GM12878 (cell line): ENCODE data around the gene GPR155.

Source experiments
- ATF3 ChIP-seq: IDR thresholded peaks from 2 replicates; pipeline ENCODE4 v1.6.1; 2011; ENCODE audit warnings: low read depth, mild to moderate bottlenecking, low read length, moderate library complexity, borderline replicate concordance; ENCODE audit errors: extremely low read depth
- CBFB ChIP-seq: IDR thresholded peaks from 2 replicates; pipeline ENCODE4 v1.6.1; 2016; ENCODE audit warnings: antibody characterized with exemption, low read depth
- CHD2 ChIP-seq: IDR thresholded peaks from 2 replicates; pipeline ENCODE4 v1.6.1; 2011; ENCODE audit warnings: low read depth, low read length, improper control_type of control experiment, borderline replicate concordance
- CTCF ChIP-seq, 3 experiments: IDR thresholded peaks in 2 of 3; conservative IDR thresholded peaks in 1 of 3; 2 replicates each; pipeline ENCODE4 v1.5.1; 2011; ENCODE audit warnings: low read depth in 3 of 3, low read length in 3 of 3, mild to moderate bottlenecking in 3 of 3, control low read depth in 2 of 3, moderate library complexity in 2 of 3, inconsistent platforms in 1 of 3, mixed read lengths in 1 of 3; ENCODE audit not compliant: control insufficient read depth in 2 of 3, insufficient read depth in 1 of 3; ENCODE audit errors: extremely low read depth in 1 of 3
- EGR1 ChIP-seq, 2 experiments: IDR thresholded peaks; 1 replicate in 1 of 2; 2 replicates in 1 of 2; pipeline ENCODE4 v1.6.1; 2011 to 2012; ENCODE audit warnings: low read depth in 2 of 2, low read length in 2 of 2, borderline replicate concordance in 1 of 2, mild to moderate bottlenecking in 1 of 2, moderate library complexity in 1 of 2
- EZH2 ChIP-seq: IDR thresholded peaks from 2 replicates; pipeline ENCODE4 v1.6.1; 2012; ENCODE audit warnings: low read depth, mild to moderate bottlenecking, control low read depth, inconsistent platforms, low read length, borderline replicate concordance; ENCODE audit not compliant: control insufficient read depth
- HCFC1 ChIP-seq: fragments of 150-350 bp; IDR thresholded peaks from 2 replicates; pipeline ENCODE4 v1.6.1; 2014; ENCODE audit warnings: low read length
- SUZ12 ChIP-seq: fragments of 200-600 bp; sonication (generic); IDR thresholded peaks from one replicate; pipeline ENCODE4 v1.6.1; 2018; ENCODE audit warnings: antibody characterized with exemption, mild to moderate bottlenecking; ENCODE audit not compliant: unreplicated experiment
- ZBTB33 ChIP-seq: fragments of 450-650 bp; IDR thresholded peaks from 2 replicates; pipeline ENCODE4 v1.6.1; 2017; ENCODE audit warnings: mild to moderate bottlenecking

GRCh38 chr2:174524527-174524926 lies 37.7 kb upstream of the GPR155 start:
- no peak for TF ChIP-seq EGR1 (IDR thresholded peaks at IDR 0.05; ENCODE audit: borderline replicate concordance in 1 of 2, low read depth in 2 of 2, low read length in 2 of 2)
- TF ChIP-seq CTCF (IDR thresholded peaks at IDR 0.05 in 2 of 3, conservative IDR thresholded peaks at IDR 0.05 in 1 of 3; ENCODE audit: control insufficient read depth in 2 of 3, extremely low read depth in 1 of 3, insufficient read depth in 1 of 3, low read depth in 3 of 3, low read length in 3 of 3), result no peak
- TF ChIP-seq ATF3, result no peak
- TF ChIP-seq CBFB, result no peak
- no peak for TF ChIP-seq HCFC1
- no peak for TF ChIP-seq CHD2
- TF ChIP-seq ZBTB33, result no peak
- TF ChIP-seq EZH2, result no peak
- TF ChIP-seq SUZ12, result no peak
